VCaP (cell line): ENCODE results near the gene NRXN2.
"Not testable (repeated sequence)": the region's sequence is repeated elsewhere in the genome, so short reads cannot be mapped to it uniquely, and the experiment has no call there.

Source experiments
- H3K27ac ChIP-seq: fragments of 450-650 bp; 2 replicates; pipeline ENCODE4 v1.5.1; 2017
- CTCF ChIP-seq: fragments of 450-650 bp; conservative IDR thresholded peaks from 2 replicates; pipeline ENCODE4 v1.5.1; 2017; ENCODE audit warnings: mild to moderate bottlenecking, moderate library complexity

The NRXN2 gene

GRCh38 chr11:64710418-64711137 lies 12.4 kb downstream of the NRXN2 start:
- no peak overlapping the region for H3K27ac ChIP-seq
- TF ChIP-seq CTCF = no peak

GRCh38 chr11:64705501-64705900 lies 17.5 kb downstream of the NRXN2 start:
- TF ChIP-seq CTCF = no peak
- H3K27ac ChIP-seq = no peak overlapping the region

GRCh38 chr11:64703048-64703447 lies 19.9 kb downstream of the NRXN2 start:
- no peak overlapping the region for H3K27ac ChIP-seq
- no peak for TF ChIP-seq CTCF

GRCh38 chr11:64701956-64702355 lies 21.0 kb downstream of the NRXN2 start:
- H3K27ac ChIP-seq = not testable (repeated sequence)

- no peak overlapping the region for H3K27ac ChIP-seq
- TF ChIP-seq CTCF = no peak
Measured at GRCh38 chr11:64698427-64698826, 24.6 kb downstream of the NRXN2 start.

GRCh38 chr11:64697663-64698375 lies 25.2 kb downstream of the NRXN2 start:
- H3K27ac ChIP-seq = no peak overlapping the region
- TF ChIP-seq CTCF = no peak

- H3K27ac ChIP-seq = no peak overlapping the region
- no peak for TF ChIP-seq CTCF
Measured at GRCh38 chr11:64696045-64696444, 27.0 kb downstream of the NRXN2 start.

GRCh38 chr11:64695548-64695947 lies 27.4 kb downstream of the NRXN2 start:
- no peak for TF ChIP-seq CTCF
- no peak overlapping the region for H3K27ac ChIP-seq
